Endothelial cell (in vitro differentiated cells): Measurements from ENCODE around the gene KCNH8. TPM values are rescaled to one million over a fixed set of nuclear protein-coding genes. Genes with fewer than 3 reads are reported as not detected.

Source experiments
- DNase-seq: peaks from one replicate; pipeline ENCODE4 v3.0.0; 2021; ENCODE audit warnings: low spot score
- H3K27ac Mint-ChIP-seq: one replicate; pipeline ENCODE4 v1.8.0; 2021; ENCODE audit warnings: mixed read lengths, inconsistent platforms; ENCODE audit not compliant: unreplicated experiment
- H3K27me3 Mint-ChIP-seq: one replicate; pipeline ENCODE4 v1.8.0; 2021; ENCODE audit warnings: mild to moderate bottlenecking, moderate library complexity, mixed read lengths, inconsistent platforms; ENCODE audit not compliant: unreplicated experiment
- H3K36me3 Mint-ChIP-seq: one replicate; pipeline ENCODE4 v1.8.0; 2021; ENCODE audit warnings: mild to moderate bottlenecking, low read depth, mixed read lengths, inconsistent platforms; ENCODE audit not compliant: unreplicated experiment
- H3K4me1 Mint-ChIP-seq: one replicate; pipeline ENCODE4 v1.8.0; 2021; ENCODE audit warnings: mild to moderate bottlenecking, mixed read lengths, inconsistent platforms; ENCODE audit not compliant: unreplicated experiment
- H3K4me3 Mint-ChIP-seq: one replicate; pipeline ENCODE4 v1.8.0; 2021; ENCODE audit warnings: mild to moderate bottlenecking, mixed read lengths, inconsistent platforms; ENCODE audit not compliant: unreplicated experiment
- H3K9me3 Mint-ChIP-seq: one replicate; pipeline ENCODE4 v1.8.0; 2021; ENCODE audit warnings: mixed read lengths, inconsistent platforms; ENCODE audit not compliant: unreplicated experiment
- total RNA-seq: library from RNA; stranded (reverse); fragmentation: NEBNext Ultra II Directional; extraction: Animal tissue kit (Norgen Biotek cat#: 25700); gene quantifications from one replicate; pipeline ENCODE4 v1.2.1, GENCODE V29; 2021; ENCODE audit not compliant: unreplicated experiment
- TF ChIP-seq, protein P1 (sequence below): fragments of 200-600 bp; sonication (generic); IDR thresholded peaks from one replicate; pipeline ENCODE4 v1.5.0; 2021; ENCODE audit warnings: antibody characterized with exemption; ENCODE audit not compliant: unreplicated experiment

KCNH8 gene
- total RNA-seq, 1 donor from 2014 or later: 1.3 TPM

DNA sequence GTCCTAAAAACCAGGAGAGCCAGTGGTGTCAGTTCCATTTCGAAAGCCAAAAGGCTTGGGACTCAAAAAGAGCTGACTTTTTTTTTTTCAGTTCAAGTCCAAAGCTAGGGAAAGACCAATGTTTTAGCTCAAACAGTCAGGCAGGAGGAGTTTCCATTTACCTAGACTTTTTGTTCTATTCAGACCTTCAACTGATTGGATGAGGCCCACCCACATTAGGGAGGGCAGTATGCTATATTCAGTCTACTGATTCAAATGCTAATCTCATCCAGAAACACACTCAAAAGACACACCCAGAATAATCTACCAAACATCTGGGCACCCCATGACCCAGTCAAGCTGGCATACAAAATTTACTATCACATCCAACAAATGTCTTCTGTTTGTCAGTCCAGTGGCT, 374.0 kb downstream of the KCNH8 start:
- H3K36me3 Mint-ChIP-seq: no peaks in the 10 kb centered on the region
- TF ChIP-seq, protein P1, sequence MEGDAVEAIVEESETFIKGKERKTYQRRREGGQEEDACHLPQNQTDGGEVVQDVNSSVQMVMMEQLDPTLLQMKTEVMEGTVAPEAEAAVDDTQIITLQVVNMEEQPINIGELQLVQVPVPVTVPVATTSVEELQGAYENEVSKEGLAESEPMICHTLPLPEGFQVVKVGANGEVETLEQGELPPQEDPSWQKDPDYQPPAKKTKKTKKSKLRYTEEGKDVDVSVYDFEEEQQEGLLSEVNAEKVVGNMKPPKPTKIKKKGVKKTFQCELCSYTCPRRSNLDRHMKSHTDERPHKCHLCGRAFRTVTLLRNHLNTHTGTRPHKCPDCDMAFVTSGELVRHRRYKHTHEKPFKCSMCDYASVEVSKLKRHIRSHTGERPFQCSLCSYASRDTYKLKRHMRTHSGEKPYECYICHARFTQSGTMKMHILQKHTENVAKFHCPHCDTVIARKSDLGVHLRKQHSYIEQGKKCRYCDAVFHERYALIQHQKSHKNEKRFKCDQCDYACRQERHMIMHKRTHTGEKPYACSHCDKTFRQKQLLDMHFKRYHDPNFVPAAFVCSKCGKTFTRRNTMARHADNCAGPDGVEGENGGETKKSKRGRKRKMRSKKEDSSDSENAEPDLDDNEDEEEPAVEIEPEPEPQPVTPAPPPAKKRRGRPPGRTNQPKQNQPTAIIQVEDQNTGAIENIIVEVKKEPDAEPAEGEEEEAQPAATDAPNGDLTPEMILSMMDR: no peak
- no peak overlapping the region for H3K4me3 Mint-ChIP-seq
- no peak overlapping the region for H3K27ac Mint-ChIP-seq
- peaks cover 2% of the 10 kb centered on the region for H3K4me1 Mint-ChIP-seq
- no peak for DNase-seq
- H3K9me3 Mint-ChIP-seq: no peaks in the 10 kb centered on the region
- H3K27me3 Mint-ChIP-seq: no peaks in the 10 kb centered on the region

DNA sequence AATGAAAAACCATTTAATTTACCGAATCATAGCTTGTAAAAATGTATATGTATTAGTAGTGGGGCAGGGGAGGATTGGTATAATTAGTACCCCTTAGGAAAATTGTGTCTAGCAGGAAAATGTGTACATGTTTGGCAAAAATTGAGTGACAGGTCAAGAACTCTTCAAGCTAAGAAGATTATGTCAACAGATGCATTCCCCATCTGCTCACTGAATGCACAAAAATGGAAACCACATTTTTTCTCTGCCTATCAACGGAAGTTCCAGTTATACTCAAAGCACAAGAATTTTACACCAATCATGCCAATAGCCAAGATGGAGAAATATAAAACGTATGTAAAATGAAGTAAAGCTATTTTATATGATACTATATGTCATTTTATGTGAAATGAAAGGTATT, 377.8 kb downstream of the KCNH8 start:
- H3K4me3 Mint-ChIP-seq: no peak overlapping the region
- H3K27ac Mint-ChIP-seq: no peak overlapping the region
- H3K27me3 Mint-ChIP-seq: peaks cover 1% of the 10 kb centered on the region
- no peaks in the 10 kb centered on the region for H3K9me3 Mint-ChIP-seq
- no peaks in the 10 kb centered on the region for H3K4me1 Mint-ChIP-seq
- DNase-seq: no peak
- TF ChIP-seq, protein P1: no peak
- H3K36me3 Mint-ChIP-seq: no peaks in the 10 kb centered on the region

DNA sequence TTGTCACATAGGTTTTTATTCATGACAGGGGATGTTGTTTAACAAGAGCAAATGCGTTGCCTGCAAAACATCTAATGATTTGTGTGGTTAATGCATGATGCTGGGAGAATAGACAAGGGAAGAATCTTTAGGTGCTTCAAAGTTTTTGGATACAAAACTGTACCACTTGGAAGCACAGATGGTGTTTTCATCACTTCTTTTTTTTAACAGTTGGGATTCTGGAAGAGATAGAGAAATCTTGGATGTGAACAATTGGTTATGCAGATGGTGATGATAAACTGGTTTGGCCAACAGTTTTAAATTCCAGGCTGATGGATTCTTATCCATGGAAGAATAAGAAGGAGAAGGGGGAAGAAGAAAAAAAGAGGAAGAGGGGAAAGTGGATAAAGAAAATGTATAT, 379.4 kb downstream of the KCNH8 start:
- peaks cover 1% of the 10 kb centered on the region for H3K27me3 Mint-ChIP-seq
- H3K36me3 Mint-ChIP-seq: no peaks in the 10 kb centered on the region
- TF ChIP-seq, protein P1: no peak
- H3K4me1 Mint-ChIP-seq: no peaks in the 10 kb centered on the region
- DNase-seq: no peak
- no peak overlapping the region for H3K4me3 Mint-ChIP-seq
- no peak overlapping the region for H3K27ac Mint-ChIP-seq
- no peaks in the 10 kb centered on the region for H3K9me3 Mint-ChIP-seq

- Mint-ChIP-seq H3K4me3 (no peak overlapping the region), H3K4me1 (no peaks in the 10 kb centered on the region), H3K27me3 (peaks cover 1% of the 10 kb centered on the region), H3K36me3 (no peaks in the 10 kb centered on the region), H3K9me3 (no peaks in the 10 kb centered on the region), H3K27ac (no peak overlapping the region)
- DNase-seq: no peak
- TF ChIP-seq, protein P1: no peak
These were observed 383.1 kb downstream of the KCNH8 start for GRCh38 chr3:19531426-19531825.

DNA sequence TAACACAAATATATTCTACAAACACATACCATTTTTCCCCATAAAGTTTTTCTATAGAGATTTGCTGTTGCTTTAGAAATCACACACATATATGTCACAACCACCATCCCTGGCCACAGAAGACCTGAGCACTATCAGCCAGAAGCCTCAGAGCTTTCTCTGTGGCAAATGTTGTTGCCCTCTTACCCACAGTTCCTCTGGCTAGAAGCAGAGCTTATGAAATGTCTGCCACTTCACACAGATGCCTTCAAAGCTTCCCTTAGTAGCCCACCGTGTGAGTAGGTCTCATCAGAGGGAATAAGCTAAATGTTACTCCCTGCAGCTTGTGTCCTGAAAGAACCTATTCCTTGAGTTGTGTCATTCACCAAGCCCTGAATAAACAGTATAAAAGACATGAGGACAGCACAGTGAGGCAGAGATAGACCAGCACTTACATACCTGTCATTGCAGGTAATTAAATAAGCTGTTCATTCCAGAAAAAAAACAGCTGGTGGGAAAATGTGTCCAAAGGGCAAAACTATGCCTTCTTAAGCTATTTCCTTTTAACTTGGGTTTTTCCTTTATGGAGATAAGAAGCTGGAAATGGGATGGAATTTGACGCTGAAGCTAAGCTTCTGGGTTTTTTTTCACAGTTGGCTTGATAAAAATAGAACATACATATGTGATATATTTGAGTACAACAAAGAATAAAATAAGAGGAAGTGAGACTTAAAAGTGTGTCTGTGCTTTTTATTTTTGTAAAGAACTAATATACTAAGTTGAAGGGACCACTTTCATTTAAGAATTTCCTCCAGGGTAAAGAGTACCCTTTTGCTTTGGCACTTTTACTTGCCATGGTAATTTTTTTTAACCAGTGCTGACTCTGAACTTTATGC, 391.4 kb downstream of the KCNH8 start:
- Mint-ChIP-seq H3K27ac (peak overlapping the region; percentile 45), H3K27me3 (no peaks in the 10 kb centered on the region), H3K4me1 (peaks cover 11% of the 10 kb centered on the region), H3K4me3 (no peak overlapping the region), H3K9me3 (no peaks in the 10 kb centered on the region), H3K36me3 (no peaks in the 10 kb centered on the region)
- TF ChIP-seq, protein P1: no peak
- no peak for DNase-seq
